ENCODE data around the gene SNPH.

Gene SNPH

GRCh38 chr20:1309439-1309847 lies 43.3 kb downstream of the SNPH start:
- no peak overlapping the region for H3K4me3 ChIP-seq (ENCODE audit: control insufficient read depth, low read depth, low read length)
- no peak for TF ChIP-seq CTCF (IDR thresholded peaks at IDR 0.05; ENCODE audit: control insufficient read depth, insufficient read depth, low read depth, low read length, missing control alignments)
- no peak for DNase-seq (ENCODE audit: low read depth)

DNA sequence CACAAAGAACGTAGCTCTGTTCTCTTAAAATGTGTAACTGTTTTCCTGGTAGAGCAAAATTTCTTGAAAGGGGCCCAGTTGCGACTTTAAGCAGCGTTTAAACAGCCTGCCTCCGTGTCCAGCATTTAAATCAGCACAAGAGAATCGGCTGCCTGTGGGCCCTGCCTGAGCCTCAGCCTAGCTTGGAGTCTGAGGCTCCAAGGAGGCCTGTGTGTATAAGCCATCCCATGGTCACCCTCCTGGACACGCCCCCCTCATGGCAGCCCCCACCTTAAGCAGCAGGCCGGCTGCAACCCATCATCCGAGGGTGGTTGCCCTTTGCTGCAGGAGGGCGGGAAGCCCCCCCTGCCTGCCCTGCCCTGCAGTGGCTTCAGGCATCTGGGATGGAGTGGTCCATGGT lies 44.0 kb downstream of the SNPH start:
- H3K4me3 ChIP-seq (ENCODE audit: control insufficient read depth, low read depth, low read length): no peak overlapping the region
- no peak for DNase-seq (ENCODE audit: low read depth)
- TF ChIP-seq CTCF (IDR thresholded peaks at IDR 0.05; ENCODE audit: control insufficient read depth, insufficient read depth, low read depth, low read length, missing control alignments): no peak

DNA sequence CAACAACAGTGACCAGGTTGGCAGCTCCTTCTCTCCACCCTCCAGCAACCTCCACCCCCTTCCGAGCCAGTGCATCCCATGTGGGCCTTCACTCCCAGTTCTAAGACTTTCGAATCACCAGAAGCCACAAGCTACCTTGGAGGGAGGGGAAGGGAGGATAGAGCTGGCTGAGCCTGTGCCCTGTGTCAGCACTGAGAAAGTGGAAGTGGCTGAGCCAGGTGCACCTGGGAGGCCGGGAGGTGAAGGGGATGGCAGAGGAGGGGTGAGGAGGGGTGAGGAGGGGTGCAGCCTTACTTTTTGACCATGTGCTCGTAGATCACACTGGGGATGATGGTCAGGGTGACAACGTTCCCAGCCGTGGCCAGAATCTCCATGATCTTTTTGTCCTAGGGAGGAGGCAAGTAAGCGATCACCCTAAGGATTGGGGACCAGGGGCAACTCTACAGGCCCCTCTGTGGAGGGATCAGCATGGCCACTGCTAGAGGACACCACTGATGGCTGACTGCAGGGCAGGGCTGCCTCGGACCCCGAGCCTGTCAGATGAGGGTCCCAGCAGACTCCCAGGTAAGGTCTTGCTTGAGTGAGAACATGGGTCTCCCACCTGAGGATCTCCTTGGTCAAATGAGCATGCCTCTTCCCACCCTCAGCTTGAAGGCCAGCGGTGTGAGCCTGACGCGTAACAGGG lies 44.6 kb downstream of the SNPH start:
- H3K4me3 ChIP-seq (ENCODE audit: control insufficient read depth, low read depth, low read length): no peak overlapping the region
- DNase-seq (ENCODE audit: low read depth): no peak
- no peak for TF ChIP-seq CTCF (IDR thresholded peaks at IDR 0.05; ENCODE audit: control insufficient read depth, insufficient read depth, low read depth, low read length, missing control alignments)

DNA sequence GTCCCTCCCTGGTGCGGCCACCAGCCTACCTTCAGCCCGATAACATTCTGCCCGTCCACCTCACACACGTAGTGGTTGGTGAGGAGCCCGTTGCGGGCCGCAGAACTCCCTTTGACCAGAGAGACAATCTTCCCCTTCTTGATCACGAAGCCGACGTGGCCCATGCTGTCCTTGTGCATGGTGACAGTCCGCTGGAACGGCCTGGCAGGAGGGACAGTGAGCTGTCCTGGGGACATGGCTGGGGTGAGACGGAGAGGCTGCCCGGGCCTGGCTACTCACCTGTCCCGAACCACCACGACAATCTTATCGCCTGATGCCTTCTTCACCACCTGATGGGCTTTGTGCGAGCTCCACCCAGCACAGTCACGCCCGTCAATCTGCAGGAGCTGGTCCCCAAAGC lies 46.2 kb downstream of the SNPH start:
- H3K4me3 ChIP-seq (ENCODE audit: control insufficient read depth, low read depth, low read length): no peak overlapping the region
- DNase-seq (ENCODE audit: low read depth): no peak
- TF ChIP-seq CTCF (IDR thresholded peaks at IDR 0.05; ENCODE audit: control insufficient read depth, insufficient read depth, low read depth, low read length, missing control alignments): no peak

GRCh38 chr20:1312904-1313235 lies 46.8 kb downstream of the SNPH start:
- DNase-seq (ENCODE audit: low read depth): no peak
- TF ChIP-seq CTCF (IDR thresholded peaks at IDR 0.05; ENCODE audit: control insufficient read depth, insufficient read depth, low read depth, low read length, missing control alignments): no peak
- no peak overlapping the region for H3K4me3 ChIP-seq (ENCODE audit: control insufficient read depth, low read depth, low read length)

- peak; percentile 96 for TF ChIP-seq CTCF (IDR thresholded peaks at IDR 0.05; ENCODE audit: control insufficient read depth, insufficient read depth, low read depth, low read length, missing control alignments)
- peak overlapping the region; percentile 46 for H3K4me3 ChIP-seq (ENCODE audit: control insufficient read depth, low read depth, low read length)
Measured at GRCh38 chr20:1313236-1313964, 47.3 kb downstream of the SNPH start.

More at GRCh38 chr20:1313236-1313964, 47.3 kb downstream of the SNPH start:
- DNase-seq (ENCODE audit: low read depth): no peak

Data from AG09309 (cell line).